ENCODE data around the gene KCNQ4.

DNA sequence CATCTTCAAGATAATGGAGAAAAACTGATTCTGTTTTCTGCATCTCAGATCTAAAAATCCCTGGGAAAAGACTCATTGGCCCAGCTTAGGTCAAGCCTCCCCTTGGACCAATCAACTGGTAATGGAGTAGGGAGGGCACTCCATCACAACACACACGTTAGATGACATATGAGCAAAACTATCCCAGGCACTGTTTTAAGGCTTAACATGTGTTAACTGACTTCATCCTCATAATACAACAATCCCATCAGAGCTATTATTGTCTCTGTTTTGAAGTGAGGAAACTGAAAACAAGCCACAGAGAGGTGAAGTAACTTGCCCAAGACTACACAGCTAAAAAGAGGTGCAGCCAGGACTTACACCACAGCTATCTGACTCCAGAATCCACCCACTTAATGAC is 93.3 kb downstream of the KCNQ4 start:
- TF ChIP-seq, protein P1, sequence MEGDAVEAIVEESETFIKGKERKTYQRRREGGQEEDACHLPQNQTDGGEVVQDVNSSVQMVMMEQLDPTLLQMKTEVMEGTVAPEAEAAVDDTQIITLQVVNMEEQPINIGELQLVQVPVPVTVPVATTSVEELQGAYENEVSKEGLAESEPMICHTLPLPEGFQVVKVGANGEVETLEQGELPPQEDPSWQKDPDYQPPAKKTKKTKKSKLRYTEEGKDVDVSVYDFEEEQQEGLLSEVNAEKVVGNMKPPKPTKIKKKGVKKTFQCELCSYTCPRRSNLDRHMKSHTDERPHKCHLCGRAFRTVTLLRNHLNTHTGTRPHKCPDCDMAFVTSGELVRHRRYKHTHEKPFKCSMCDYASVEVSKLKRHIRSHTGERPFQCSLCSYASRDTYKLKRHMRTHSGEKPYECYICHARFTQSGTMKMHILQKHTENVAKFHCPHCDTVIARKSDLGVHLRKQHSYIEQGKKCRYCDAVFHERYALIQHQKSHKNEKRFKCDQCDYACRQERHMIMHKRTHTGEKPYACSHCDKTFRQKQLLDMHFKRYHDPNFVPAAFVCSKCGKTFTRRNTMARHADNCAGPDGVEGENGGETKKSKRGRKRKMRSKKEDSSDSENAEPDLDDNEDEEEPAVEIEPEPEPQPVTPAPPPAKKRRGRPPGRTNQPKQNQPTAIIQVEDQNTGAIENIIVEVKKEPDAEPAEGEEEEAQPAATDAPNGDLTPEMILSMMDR (IDR thresholded peaks at IDR 0.05; ENCODE audit: low read length): no peak
- no peak for TF ChIP-seq EZH2 (IDR thresholded peaks at IDR 0.05; ENCODE audit: borderline replicate concordance, low read length)
